Measurements from ENCODE around the gene ERN1. TPM values are rescaled to one million over a fixed set of nuclear protein-coding genes. Genes with fewer than 3 reads are reported as not detected.

The ERN1 gene
- total and polyA plus RNA-seq, 2 of the 13 experiments (the other 11 are each of a cell fraction or from before 2014, with no cell fraction given): 6.0 to 12.7 TPM

DNA sequence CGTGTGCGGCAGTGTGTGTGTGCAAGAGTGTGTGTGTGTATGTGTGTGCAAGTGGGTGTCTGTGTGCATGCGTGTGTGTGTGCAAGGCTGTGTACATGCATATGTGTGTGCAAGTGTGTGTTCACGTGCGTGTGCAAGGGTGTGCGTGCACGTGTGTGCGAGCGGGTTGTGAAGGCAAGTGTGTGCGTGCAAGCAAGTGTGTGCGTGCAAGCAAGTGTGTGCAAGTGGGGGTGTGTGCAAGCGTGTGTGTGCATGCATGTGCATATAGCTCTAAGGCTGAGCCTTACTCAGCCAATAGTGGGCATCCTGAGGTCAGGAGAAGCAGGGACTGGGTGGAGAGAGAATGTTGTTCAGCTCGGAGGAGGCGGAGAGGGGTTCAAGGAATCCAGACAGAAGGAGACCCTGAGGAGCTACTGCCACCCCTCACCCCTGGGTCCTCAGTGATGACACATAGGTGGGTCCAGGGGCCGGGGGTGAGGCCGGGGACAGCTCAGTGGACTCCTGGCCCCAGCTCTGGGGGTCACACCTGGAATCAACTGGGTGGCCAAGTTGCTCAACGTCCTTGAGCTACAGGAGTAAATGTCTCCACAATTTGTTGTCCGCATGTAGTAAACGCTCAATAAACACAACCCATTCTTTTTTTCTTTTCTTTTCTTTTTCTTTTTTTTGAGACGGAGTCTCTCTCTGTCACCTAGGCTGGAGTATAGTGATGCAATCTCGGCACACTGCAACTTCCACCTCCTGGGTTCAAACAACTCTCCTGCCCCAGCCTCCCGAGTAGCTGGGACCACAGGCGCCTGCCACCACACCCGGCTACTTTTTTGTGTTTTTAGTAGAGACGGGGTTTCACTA lies 130.0 kb downstream of the ERN1 start (continued):
- TF ChIP-seq, protein P1, sequence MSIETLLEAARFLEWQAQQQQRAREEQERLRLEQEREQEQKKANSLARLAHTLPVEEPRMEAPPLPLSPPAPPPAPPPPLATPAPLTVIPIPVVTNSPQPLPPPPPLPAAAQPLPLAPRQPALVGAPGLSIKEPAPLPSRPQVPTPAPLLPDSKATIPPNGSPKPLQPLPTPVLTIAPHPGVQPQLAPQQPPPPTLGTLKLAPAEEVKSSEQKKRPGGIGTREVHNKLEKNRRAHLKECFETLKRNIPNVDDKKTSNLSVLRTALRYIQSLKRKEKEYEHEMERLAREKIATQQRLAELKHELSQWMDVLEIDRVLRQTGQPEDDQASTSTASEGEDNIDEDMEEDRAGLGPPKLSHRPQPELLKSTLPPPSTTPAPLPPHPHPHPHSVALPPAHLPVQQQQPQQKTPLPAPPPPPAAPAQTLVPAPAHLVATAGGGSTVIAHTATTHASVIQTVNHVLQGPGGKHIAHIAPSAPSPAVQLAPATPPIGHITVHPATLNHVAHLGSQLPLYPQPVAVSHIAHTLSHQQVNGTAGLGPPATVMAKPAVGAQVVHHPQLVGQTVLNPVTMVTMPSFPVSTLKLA (IDR thresholded peaks at IDR 0.05): peak; percentile 24; the same call in 1 of the 2 replicates
- TF ChIP-seq ZNF782 (CRISPR knock-in tag; IDR thresholded peaks at IDR 0.05; ENCODE audit: borderline replicate concordance) (no peak), KDM5B (CRISPR knock-in tag; IDR thresholded peaks at IDR 0.05; ENCODE audit: borderline replicate concordance) (peak; percentile 21; the same call in 1 of the 2 replicates)
- TF ChIP-seq, protein P2, sequence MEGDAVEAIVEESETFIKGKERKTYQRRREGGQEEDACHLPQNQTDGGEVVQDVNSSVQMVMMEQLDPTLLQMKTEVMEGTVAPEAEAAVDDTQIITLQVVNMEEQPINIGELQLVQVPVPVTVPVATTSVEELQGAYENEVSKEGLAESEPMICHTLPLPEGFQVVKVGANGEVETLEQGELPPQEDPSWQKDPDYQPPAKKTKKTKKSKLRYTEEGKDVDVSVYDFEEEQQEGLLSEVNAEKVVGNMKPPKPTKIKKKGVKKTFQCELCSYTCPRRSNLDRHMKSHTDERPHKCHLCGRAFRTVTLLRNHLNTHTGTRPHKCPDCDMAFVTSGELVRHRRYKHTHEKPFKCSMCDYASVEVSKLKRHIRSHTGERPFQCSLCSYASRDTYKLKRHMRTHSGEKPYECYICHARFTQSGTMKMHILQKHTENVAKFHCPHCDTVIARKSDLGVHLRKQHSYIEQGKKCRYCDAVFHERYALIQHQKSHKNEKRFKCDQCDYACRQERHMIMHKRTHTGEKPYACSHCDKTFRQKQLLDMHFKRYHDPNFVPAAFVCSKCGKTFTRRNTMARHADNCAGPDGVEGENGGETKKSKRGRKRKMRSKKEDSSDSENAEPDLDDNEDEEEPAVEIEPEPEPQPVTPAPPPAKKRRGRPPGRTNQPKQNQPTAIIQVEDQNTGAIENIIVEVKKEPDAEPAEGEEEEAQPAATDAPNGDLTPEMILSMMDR (CRISPR knock-in tag; IDR thresholded peaks at IDR 0.05): 0 out of 2 replicates have a peak, but pooled peaks have one; percentile 19
- TF ChIP-seq, protein P3, sequence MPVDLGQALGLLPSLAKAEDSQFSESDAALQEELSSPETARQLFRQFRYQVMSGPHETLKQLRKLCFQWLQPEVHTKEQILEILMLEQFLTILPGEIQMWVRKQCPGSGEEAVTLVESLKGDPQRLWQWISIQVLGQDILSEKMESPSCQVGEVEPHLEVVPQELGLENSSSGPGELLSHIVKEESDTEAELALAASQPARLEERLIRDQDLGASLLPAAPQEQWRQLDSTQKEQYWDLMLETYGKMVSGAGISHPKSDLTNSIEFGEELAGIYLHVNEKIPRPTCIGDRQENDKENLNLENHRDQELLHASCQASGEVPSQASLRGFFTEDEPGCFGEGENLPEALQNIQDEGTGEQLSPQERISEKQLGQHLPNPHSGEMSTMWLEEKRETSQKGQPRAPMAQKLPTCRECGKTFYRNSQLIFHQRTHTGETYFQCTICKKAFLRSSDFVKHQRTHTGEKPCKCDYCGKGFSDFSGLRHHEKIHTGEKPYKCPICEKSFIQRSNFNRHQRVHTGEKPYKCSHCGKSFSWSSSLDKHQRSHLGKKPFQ (CRISPR knock-in tag; IDR thresholded peaks at IDR 0.05; ENCODE audit: insufficient replicate concordance): no peak

Measured in HepG2 (cell line).